Neural progenitor cell (in vitro differentiated cells): ENCODE data around the gene JADE2.

ENCODE experiments used
- CTCF ChIP-seq: fragments of 200-600 bp; sonication (generic); IDR thresholded peaks from 2 replicates; pipeline ENCODE4 v1.5.1; 2017; ENCODE audit warnings: antibody characterized with exemption, mild to moderate bottlenecking
- EZH2 ChIP-seq: fragments of 200-600 bp; sonication (generic); IDR thresholded peaks from 2 replicates; pipeline ENCODE4 v1.6.1; 2017; ENCODE audit warnings: antibody characterized with exemption, mild to moderate bottlenecking, moderate library complexity

GRCh38 chr5:134552301-134552700 is 26.8 kb downstream of the JADE2 start:
- TF ChIP-seq CTCF: no peak
- no peak for TF ChIP-seq EZH2
